H9 (cell line): ENCODE results near the gene SHROOM1. TPM values are rescaled to one million over a fixed set of nuclear protein-coding genes. Genes with fewer than 3 reads are reported as not detected.

Experiments
- DNase-seq: peaks from one replicate; pipeline ENCODE4 v3.0.0-alpha.2; 2017
- H2AFZ ChIP-seq: one replicate; pipeline ENCODE4 v1.6.1; 2013; ENCODE audit warnings: mild to moderate bottlenecking, low read length, control low read depth, moderate library complexity
- H2AK5ac ChIP-seq: 2 replicates; pipeline ENCODE4 v1.6.1; 2013; ENCODE audit warnings: low read length, control low read depth, mixed read lengths; ENCODE audit not compliant: insufficient read length
- H2BK120ac ChIP-seq: one replicate; pipeline ENCODE4 v1.6.1; 2013; ENCODE audit warnings: low read depth, mild to moderate bottlenecking, low read length, control low read depth, inconsistent platforms; ENCODE audit not compliant: poor library complexity, severe bottlenecking
- H2BK12ac ChIP-seq: 2 replicates; pipeline ENCODE4 v1.6.1; 2013; ENCODE audit warnings: low read length, control low read depth, mixed read lengths, low read depth; ENCODE audit not compliant: insufficient read length
- H2BK15ac ChIP-seq: 2 replicates; pipeline ENCODE4 v1.6.1; 2013; ENCODE audit warnings: low read depth, low read length, control low read depth
- H2BK20ac ChIP-seq: one replicate; pipeline ENCODE4 v1.6.1; 2013; ENCODE audit warnings: low read depth, mild to moderate bottlenecking, low read length, control low read depth, inconsistent platforms; ENCODE audit not compliant: poor library complexity, severe bottlenecking
- H2BK5ac ChIP-seq: 2 replicates; pipeline ENCODE4 v1.6.1; 2013; ENCODE audit warnings: low read length, control low read depth, mixed read lengths; ENCODE audit not compliant: insufficient read length
- H3K14ac ChIP-seq: 2 replicates; pipeline ENCODE4 v1.6.1; 2013; ENCODE audit warnings: low read length, control low read depth; ENCODE audit not compliant: insufficient read depth
- H3K18ac ChIP-seq: 2 replicates; pipeline ENCODE4 v1.6.1; 2013; ENCODE audit warnings: low read depth, mild to moderate bottlenecking, mixed read lengths, low read length, control low read depth; ENCODE audit not compliant: insufficient read length
- H3K23ac ChIP-seq: 2 replicates; pipeline ENCODE4 v1.6.1; 2013; ENCODE audit warnings: low read length, control low read depth, mixed read lengths, low read depth; ENCODE audit not compliant: insufficient read length
- H3K23me2 ChIP-seq: 2 replicates; pipeline ENCODE4 v1.6.1; 2013; ENCODE audit warnings: low read depth, mild to moderate bottlenecking, mixed read lengths, low read length, control low read depth; ENCODE audit not compliant: insufficient read length, poor library complexity, severe bottlenecking
- H3K27ac ChIP-seq: 2 replicates; pipeline ENCODE4 v1.5.1; 2013; ENCODE audit warnings: low read length, control low read depth, mixed read lengths, low read depth; ENCODE audit not compliant: insufficient read length
- H3K27me3 ChIP-seq: 2 replicates; pipeline ENCODE4 v1.6.1; 2013; ENCODE audit warnings: low read length, control low read depth, inconsistent platforms; ENCODE audit not compliant: insufficient read depth
- H3K4ac ChIP-seq: 2 replicates; pipeline ENCODE4 v1.6.1; 2013; ENCODE audit warnings: low read depth, mild to moderate bottlenecking, control low read depth, inconsistent platforms, low read length, moderate library complexity
- H3K4me1 ChIP-seq: 2 replicates; pipeline ENCODE4 v1.6.1; 2013; ENCODE audit warnings: low read length, control low read depth, inconsistent platforms; ENCODE audit not compliant: insufficient read depth
- H3K4me2 ChIP-seq: 2 replicates; pipeline ENCODE4 v1.6.1; 2013; ENCODE audit warnings: low read length, control low read depth, mixed read lengths; ENCODE audit not compliant: insufficient read length, insufficient read depth
- H3K56ac ChIP-seq: 2 replicates; pipeline ENCODE4 v1.6.1; 2013; ENCODE audit warnings: low read depth, mild to moderate bottlenecking, mixed read lengths, low read length, control low read depth; ENCODE audit not compliant: insufficient read length
- H3K79me1 ChIP-seq: 2 replicates; pipeline ENCODE4 v1.6.1; 2013; ENCODE audit warnings: low read depth, mild to moderate bottlenecking, moderate library complexity, low read length, control low read depth, inconsistent platforms; ENCODE audit not compliant: insufficient read depth, poor library complexity, severe bottlenecking
- H3K79me2 ChIP-seq: 2 replicates; pipeline ENCODE4 v1.6.1; 2013; ENCODE audit warnings: low read length, control low read depth, inconsistent platforms; ENCODE audit not compliant: insufficient read depth
- H3K9ac ChIP-seq: 2 replicates; pipeline ENCODE4 v1.6.1; 2013; ENCODE audit warnings: low read length, control low read depth, mixed read lengths; ENCODE audit not compliant: insufficient read length; ENCODE audit errors: extremely low read depth
- H3K9me3 ChIP-seq: one replicate; pipeline ENCODE4 v1.6.1; 2013; ENCODE audit warnings: low read depth, low read length, inconsistent platforms; ENCODE audit not compliant: control insufficient read depth
- H3T11ph ChIP-seq: one replicate; pipeline ENCODE4 v1.6.1; 2013; ENCODE audit warnings: mild to moderate bottlenecking, low read length, control low read depth, inconsistent platforms
- H4K20me1 ChIP-seq: one replicate; pipeline ENCODE4 v1.6.1; 2013; ENCODE audit not compliant: control insufficient read depth, insufficient read length, insufficient read depth
- H4K5ac ChIP-seq: 2 replicates; pipeline ENCODE4 v1.6.1; 2013; ENCODE audit warnings: low read depth, mild to moderate bottlenecking, mixed read lengths, low read length, control low read depth; ENCODE audit not compliant: insufficient read length
- H4K8ac ChIP-seq: replicated peaks from 2 replicates; pipeline ENCODE4 v1.6.1; 2013; ENCODE audit warnings: low read length, control low read depth, mixed read lengths, low read depth; ENCODE audit not compliant: insufficient read length
- H4K91ac ChIP-seq: 2 replicates; pipeline ENCODE4 v1.6.1; 2013; ENCODE audit warnings: low read depth, mild to moderate bottlenecking, moderate library complexity, mixed read lengths, low read length, control low read depth; ENCODE audit not compliant: insufficient read length
- H3K27ac Mint-ChIP-seq, 3 experiments: 2 replicates in 2 of 3; 3 replicates in 1 of 3; pipeline ENCODE4 v1.8.0; 2020 to 2021; ENCODE audit warnings: mixed read lengths in 3 of 3, mild to moderate bottlenecking in 1 of 3, moderate library complexity in 1 of 3
- H3K27me3 Mint-ChIP-seq: 2 replicates; pipeline ENCODE4 v1.8.0; 2021; ENCODE audit warnings: low read depth, mild to moderate bottlenecking, moderate library complexity, mixed read lengths
- H3K36me3 Mint-ChIP-seq, 3 experiments: 2 replicates in 2 of 3; 3 replicates in 1 of 3; pipeline ENCODE4 v1.8.0; 2020 to 2021; ENCODE audit warnings: low read depth in 3 of 3, mixed read lengths in 3 of 3; ENCODE audit not compliant: insufficient read depth in 1 of 3
- H3K4me1 Mint-ChIP-seq, 2 experiments: 2 replicates each; pipeline ENCODE4 v1.8.0; 2020; ENCODE audit warnings: mixed read lengths in 2 of 2
- H3K4me3 Mint-ChIP-seq, 2 experiments: 2 replicates in 1 of 2; 3 replicates in 1 of 2; pipeline ENCODE4 v1.8.0; 2020 to 2021; ENCODE audit warnings: mild to moderate bottlenecking in 2 of 2, mixed read lengths in 2 of 2, moderate library complexity in 1 of 2
- H3K9me3 Mint-ChIP-seq, 2 experiments: 2 replicates in 1 of 2; 3 replicates in 1 of 2; pipeline ENCODE4 v1.8.0; 2020; ENCODE audit warnings: mild to moderate bottlenecking in 2 of 2, mixed read lengths in 2 of 2, moderate library complexity in 1 of 2
- CTCF ChIP-seq: fragments of 200-600 bp; sonication (generic); conservative IDR thresholded peaks from 3 replicates; pipeline ENCODE4 v1.8.0; 2021; ENCODE audit warnings: antibody characterized with exemption, mild to moderate bottlenecking
- WGBS: extraction: QIAGEN DNeasy Blood & Tissue Kit; methylation state at CpG from one replicate; pipeline ENCODE4 v1.1.7; 2013; ENCODE audit warnings: missing lambda C conversion rate, low lambda C conversion rate, mixed read lengths; ENCODE audit not compliant: insufficient read length; ENCODE audit errors: extremely low coverage; 5-methylcytosine and 5-hydroxymethylcytosine counted together
- total RNA-seq: library from RNA; stranded (reverse); gene quantifications from 2 replicates; pipeline ENCODE4 v1.2.1, GENCODE V29; 2021

The SHROOM1 gene
- total RNA-seq, 1 experiment from 2014 or later = 7.0 TPM

- H3K9ac ChIP-seq = no peak overlapping the region
- H2BK120ac ChIP-seq = no peak overlapping the region
- Mint-ChIP-seq H3K4me1 (peaks cover 12 to 23% of the 10 kb centered on the region in 2 experiments), H3K9me3 (no peaks in the 10 kb centered on the region), H3K4me3 (no peak overlapping the region), H3K27me3 (peaks cover 65% of the 10 kb centered on the region), H3K36me3 (peaks cover 3 to 6% (median 4%) of the 10 kb centered on the region in 3 experiments; a peak in 6 of 7 replicates), H3K27ac (no peak overlapping the region)
- no peak overlapping the region for H4K8ac ChIP-seq
- H2BK15ac ChIP-seq = no peak overlapping the region
- no peaks in the 10 kb centered on the region for H4K20me1 ChIP-seq
- H3K4me2 ChIP-seq = no peak overlapping the region
- no peak overlapping the region for H3K18ac ChIP-seq
- peaks cover 14% of the 10 kb centered on the region for H3K23me2 ChIP-seq
- no peak overlapping the region for H3K14ac ChIP-seq
- WGBS = no CpG with 5 or more reads among the region's 3 CpGs
- H3K9me3 ChIP-seq = no peaks in the 10 kb centered on the region
- no peak overlapping the region for H2AK5ac ChIP-seq
- no peak overlapping the region for H4K5ac ChIP-seq
- H4K91ac ChIP-seq = no peak overlapping the region
- no peak overlapping the region for H2AFZ ChIP-seq
- no peak overlapping the region for H2BK12ac ChIP-seq
- H3K56ac ChIP-seq = no peak overlapping the region
- no peak overlapping the region for H3K4ac ChIP-seq
- H3K79me2 ChIP-seq = no peaks in the 10 kb centered on the region
- H3K4me1 ChIP-seq = peaks cover 3% of the 10 kb centered on the region
- H3K27me3 ChIP-seq = peaks cover 9% of the 10 kb centered on the region; the same call in 1 of the 2 replicates
- DNase-seq = no peak
- no peak overlapping the region for H3K23ac ChIP-seq
- H3T11ph ChIP-seq = no peak overlapping the region
- H3K27ac ChIP-seq = no peak overlapping the region
- no peak overlapping the region for H2BK20ac ChIP-seq
- no peaks in the 10 kb centered on the region for H3K79me1 ChIP-seq
- no peak for TF ChIP-seq CTCF
- H2BK5ac ChIP-seq = no peak overlapping the region
Measured at GRCh38 chr5:132821350-132821749, 9.1 kb downstream of the SHROOM1 start.
